Measurements from ENCODE around the gene GPR68. TPM values are rescaled to one million over a fixed set of nuclear protein-coding genes. Genes with fewer than 3 reads are reported as not detected.

The GPR68 gene
- polyA plus RNA-seq, 1 donor (not counting 4 experiments of a cell fraction or from before 2014, with no cell fraction given): 1.2 TPM

DNA sequence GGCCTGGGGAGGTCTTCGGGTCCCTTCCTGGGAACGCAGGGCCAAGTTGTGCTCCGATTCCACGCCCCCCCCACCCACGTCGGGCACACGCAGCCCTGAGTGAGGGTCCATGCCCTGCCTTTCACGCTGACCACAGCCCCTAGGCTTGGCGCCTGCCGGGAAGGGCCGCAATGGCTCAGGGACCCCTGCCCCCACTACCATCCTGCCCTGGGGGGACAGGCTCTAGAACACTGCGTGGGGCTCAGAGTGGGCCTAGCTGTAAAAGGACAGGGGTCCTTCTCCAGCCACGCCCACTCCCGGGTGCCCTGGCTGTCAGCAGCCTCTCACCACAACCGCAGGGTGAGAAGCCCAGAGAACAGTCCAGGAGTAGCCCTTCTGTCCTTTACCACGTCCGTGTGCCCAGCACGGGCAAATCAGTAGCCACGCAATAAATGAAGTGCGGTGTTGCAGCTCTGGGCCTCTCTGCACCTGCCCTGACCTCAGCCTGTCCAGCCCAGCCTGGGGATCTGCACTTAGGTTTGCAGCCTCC, 9.4 kb upstream of the GPR68 start:
- Histone ChIP-seq H3K9ac (ENCODE audit: control insufficient read depth, extremely low read depth, insufficient read depth, low read length) (peak overlapping the region; percentile 68), H3K27ac (ENCODE audit: control insufficient read depth, insufficient read depth, low read length) (no peak overlapping the region), H3K9me1 (ENCODE audit: control insufficient read depth, extremely low read depth, insufficient read depth, low read length) (no peaks in the 10 kb centered on the region), H3K4me1 (ENCODE audit: control insufficient read depth, extremely low read depth, insufficient read depth, low read length) (peaks cover 18% of the 10 kb centered on the region), H3K27me3 (ENCODE audit: control insufficient read depth, extremely low read depth, insufficient read depth, low read length) (no peaks in the 10 kb centered on the region), H4K20me1 (ENCODE audit: control insufficient read depth, extremely low read depth, insufficient read depth, low read length) (no peaks in the 10 kb centered on the region), H3K36me3 (ENCODE audit: control insufficient read depth in 2 of 2, extremely low read depth in 1 of 2, insufficient read depth in 2 of 2, low read length in 2 of 2) (no peaks in the 10 kb centered on the region), H3K79me2 (ENCODE audit: control insufficient read depth, insufficient read depth, low read length) (no peaks in the 10 kb centered on the region), H3K9me3 (ENCODE audit: control insufficient read depth, low read depth, low read length) (no peaks in the 10 kb centered on the region), H3K4me2 (ENCODE audit: control insufficient read depth, extremely low read depth, insufficient read depth, low read depth, low read length) (peak overlapping the region; percentile 84), H2AFZ (ENCODE audit: control insufficient read depth, low read length) (peak overlapping the region; percentile 62), H3K4me3 (ENCODE audit: control insufficient read depth in 2 of 3, extremely low read depth in 1 of 3, insufficient read depth in 2 of 3, low read depth in 1 of 3, low read length in 3 of 3) (peak overlapping the region; percentile 44 to 53 (median 51))
- TF ChIP-seq, protein P1, sequence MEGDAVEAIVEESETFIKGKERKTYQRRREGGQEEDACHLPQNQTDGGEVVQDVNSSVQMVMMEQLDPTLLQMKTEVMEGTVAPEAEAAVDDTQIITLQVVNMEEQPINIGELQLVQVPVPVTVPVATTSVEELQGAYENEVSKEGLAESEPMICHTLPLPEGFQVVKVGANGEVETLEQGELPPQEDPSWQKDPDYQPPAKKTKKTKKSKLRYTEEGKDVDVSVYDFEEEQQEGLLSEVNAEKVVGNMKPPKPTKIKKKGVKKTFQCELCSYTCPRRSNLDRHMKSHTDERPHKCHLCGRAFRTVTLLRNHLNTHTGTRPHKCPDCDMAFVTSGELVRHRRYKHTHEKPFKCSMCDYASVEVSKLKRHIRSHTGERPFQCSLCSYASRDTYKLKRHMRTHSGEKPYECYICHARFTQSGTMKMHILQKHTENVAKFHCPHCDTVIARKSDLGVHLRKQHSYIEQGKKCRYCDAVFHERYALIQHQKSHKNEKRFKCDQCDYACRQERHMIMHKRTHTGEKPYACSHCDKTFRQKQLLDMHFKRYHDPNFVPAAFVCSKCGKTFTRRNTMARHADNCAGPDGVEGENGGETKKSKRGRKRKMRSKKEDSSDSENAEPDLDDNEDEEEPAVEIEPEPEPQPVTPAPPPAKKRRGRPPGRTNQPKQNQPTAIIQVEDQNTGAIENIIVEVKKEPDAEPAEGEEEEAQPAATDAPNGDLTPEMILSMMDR (optimal IDR thresholded peaks at IDR 0.05 in 1 of 3, IDR thresholded peaks at IDR 0.05 in 1 of 3, conservative IDR thresholded peaks at IDR 0.05 in 1 of 3; ENCODE audit: extremely low read depth in 1 of 3, insufficient read depth in 2 of 3, low read length in 3 of 3): no peak
- no peak for TF ChIP-seq EZH2 (IDR thresholded peaks at IDR 0.05; ENCODE audit: low read length)
- FAIRE-seq: no peak
- dilution Hi-C loops (cut with MboI; ENCODE audit: extremely low pct_ligation_motif_present, low sequenced_read_pairs): no loop called here
- DNase-seq (ENCODE audit: low read depth, low spot score): no peak

DNA sequence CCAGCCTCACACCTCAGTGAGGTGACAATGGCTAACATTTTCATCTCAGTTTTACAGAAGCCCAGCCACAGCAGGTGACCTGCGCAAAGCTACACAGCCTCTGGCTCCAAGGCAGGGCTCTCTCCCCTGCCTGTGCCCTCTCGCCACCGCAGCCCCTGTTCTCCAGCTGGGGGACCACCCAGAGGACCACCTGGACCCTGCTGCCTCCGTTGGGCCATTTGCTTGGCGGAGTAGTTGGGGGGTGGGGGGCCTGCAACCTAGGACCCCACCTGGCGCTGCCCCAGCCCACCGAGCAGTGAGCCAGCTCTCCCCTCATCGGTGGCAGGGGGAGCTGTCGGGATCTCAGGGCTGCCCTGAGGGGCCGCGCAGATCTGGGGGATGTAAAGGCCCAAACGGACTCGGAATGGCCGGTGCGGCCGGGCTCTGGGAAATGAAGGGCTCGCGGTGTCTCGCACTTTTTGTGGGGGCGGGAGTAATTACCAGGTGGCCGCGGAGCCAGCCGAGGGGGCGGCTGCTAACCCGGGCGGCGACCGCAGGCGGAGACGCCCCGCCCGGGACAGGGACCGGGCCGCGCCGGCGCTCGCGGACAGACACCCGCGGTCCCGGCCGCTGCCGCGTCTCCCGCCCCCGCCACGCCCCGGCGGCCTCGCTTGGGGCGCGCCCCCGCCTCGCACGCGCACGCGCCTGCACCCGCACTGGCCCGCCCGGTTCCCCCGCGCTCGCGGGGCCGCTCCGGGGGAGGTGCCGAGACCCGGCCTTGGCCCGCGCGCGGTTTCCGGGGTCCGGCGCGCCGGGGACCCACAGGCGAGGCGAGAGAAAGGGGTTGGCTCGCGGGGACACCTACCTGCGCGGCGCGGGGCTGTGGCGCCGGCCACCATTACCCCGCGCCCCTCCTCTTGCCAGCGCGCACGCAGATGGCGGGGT, 8.6 kb upstream of the GPR68 start:
- Histone ChIP-seq H3K9ac (ENCODE audit: control insufficient read depth, extremely low read depth, insufficient read depth, low read length) (peak overlapping the region; percentile 68), H3K4me3 (ENCODE audit: control insufficient read depth in 2 of 3, extremely low read depth in 1 of 3, insufficient read depth in 2 of 3, low read depth in 1 of 3, low read length in 3 of 3) (peak overlapping the region; percentile 44 to 64 (median 51)), H3K27me3 (ENCODE audit: control insufficient read depth, extremely low read depth, insufficient read depth, low read length) (no peaks in the 10 kb centered on the region), H2AFZ (ENCODE audit: control insufficient read depth, low read length) (peak overlapping the region; percentile 62), H4K20me1 (ENCODE audit: control insufficient read depth, extremely low read depth, insufficient read depth, low read length) (no peaks in the 10 kb centered on the region), H3K9me3 (ENCODE audit: control insufficient read depth, low read depth, low read length) (no peaks in the 10 kb centered on the region), H3K36me3 (ENCODE audit: control insufficient read depth in 2 of 2, extremely low read depth in 1 of 2, insufficient read depth in 2 of 2, low read length in 2 of 2) (no peaks in the 10 kb centered on the region), H3K9me1 (ENCODE audit: control insufficient read depth, extremely low read depth, insufficient read depth, low read length) (no peaks in the 10 kb centered on the region), H3K4me2 (ENCODE audit: control insufficient read depth, extremely low read depth, insufficient read depth, low read depth, low read length) (peak overlapping the region; percentile 84), H3K4me1 (ENCODE audit: control insufficient read depth, extremely low read depth, insufficient read depth, low read length) (peaks cover 14% of the 10 kb centered on the region), H3K27ac (ENCODE audit: control insufficient read depth, insufficient read depth, low read length) (no peak overlapping the region), H3K79me2 (ENCODE audit: control insufficient read depth, insufficient read depth, low read length) (no peaks in the 10 kb centered on the region)
- TF ChIP-seq, protein P1 (optimal IDR thresholded peaks at IDR 0.05 in 1 of 3, IDR thresholded peaks at IDR 0.05 in 1 of 3, conservative IDR thresholded peaks at IDR 0.05 in 1 of 3; ENCODE audit: extremely low read depth in 1 of 3, insufficient read depth in 2 of 3, low read length in 3 of 3): peak in 1 of 3 experiments; percentile 6
- TF ChIP-seq EZH2 (IDR thresholded peaks at IDR 0.05; ENCODE audit: low read length): no peak
- no peak for DNase-seq (ENCODE audit: low read depth, low spot score)
- FAIRE-seq: no peak
- dilution Hi-C loops (cut with MboI; ENCODE audit: extremely low pct_ligation_motif_present, low sequenced_read_pairs): no loop called here

Measured in keratinocyte (primary cell).